IMR-90 (cell line): ENCODE data around the gene CYP21A2.
"Not testable (repeated sequence)": the region's sequence is repeated elsewhere in the genome, so short reads cannot be mapped to it uniquely, and the experiment has no call there.

Experiments used
- CEBPB ChIP-seq: IDR thresholded peaks from 2 replicates; pipeline ENCODE4 v1.6.1; 2012; ENCODE audit warnings: low read depth, low read length, improper control_type of control experiment
- CHD1 ChIP-seq: IDR thresholded peaks from 2 replicates; pipeline ENCODE4 v1.6.1; 2012; ENCODE audit warnings: low read depth, low read length, improper control_type of control experiment
- POLR2A ChIP-seq: IDR thresholded peaks from 2 replicates; pipeline ENCODE4 v1.6.1; 2012; ENCODE audit warnings: mild to moderate bottlenecking, low read depth, low read length
- RFX5 ChIP-seq: IDR thresholded peaks from 2 replicates; pipeline ENCODE4 v1.8.0; 2012; ENCODE audit warnings: low read depth, mild to moderate bottlenecking, low read length, moderate library complexity
- SMC3 ChIP-seq: fragments of 150-350 bp; IDR thresholded peaks from 2 replicates; pipeline ENCODE4 v1.6.1; 2016; ENCODE audit warnings: low read depth, mild to moderate bottlenecking, antibody characterized with exemption, low read length, moderate library complexity
- TF ChIP-seq, protein P1 (sequence below): conservative IDR thresholded peaks from 2 replicates; pipeline ENCODE4 v1.5.1; 2012; ENCODE audit warnings: mild to moderate bottlenecking, low read depth, low read length, improper control_type of control experiment

DNA sequence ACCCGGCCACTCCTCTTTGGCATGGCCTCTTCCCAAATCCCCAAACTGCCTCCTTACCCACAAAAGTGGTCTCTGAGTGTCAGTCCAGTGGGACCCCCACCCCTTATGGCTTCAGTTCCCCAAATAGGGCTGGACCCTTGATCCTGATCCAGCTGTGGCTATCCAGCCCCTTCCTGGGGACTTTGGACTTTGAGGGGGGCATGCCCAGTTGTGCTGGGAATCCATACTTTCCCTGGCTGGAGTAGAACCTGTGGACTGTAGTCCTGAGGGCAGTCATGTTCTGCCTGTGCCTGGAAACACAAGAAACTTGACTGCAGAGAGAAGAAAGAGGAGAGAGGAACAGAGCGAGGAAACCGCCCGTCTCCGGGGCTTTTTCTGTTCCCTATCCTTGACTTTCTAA, 1.1 kb upstream of the CYP21A2 start:
- not testable (repeated sequence) for TF ChIP-seq POLR2A, SMC3, CEBPB, RFX5, CHD1
- TF ChIP-seq, protein P1, sequence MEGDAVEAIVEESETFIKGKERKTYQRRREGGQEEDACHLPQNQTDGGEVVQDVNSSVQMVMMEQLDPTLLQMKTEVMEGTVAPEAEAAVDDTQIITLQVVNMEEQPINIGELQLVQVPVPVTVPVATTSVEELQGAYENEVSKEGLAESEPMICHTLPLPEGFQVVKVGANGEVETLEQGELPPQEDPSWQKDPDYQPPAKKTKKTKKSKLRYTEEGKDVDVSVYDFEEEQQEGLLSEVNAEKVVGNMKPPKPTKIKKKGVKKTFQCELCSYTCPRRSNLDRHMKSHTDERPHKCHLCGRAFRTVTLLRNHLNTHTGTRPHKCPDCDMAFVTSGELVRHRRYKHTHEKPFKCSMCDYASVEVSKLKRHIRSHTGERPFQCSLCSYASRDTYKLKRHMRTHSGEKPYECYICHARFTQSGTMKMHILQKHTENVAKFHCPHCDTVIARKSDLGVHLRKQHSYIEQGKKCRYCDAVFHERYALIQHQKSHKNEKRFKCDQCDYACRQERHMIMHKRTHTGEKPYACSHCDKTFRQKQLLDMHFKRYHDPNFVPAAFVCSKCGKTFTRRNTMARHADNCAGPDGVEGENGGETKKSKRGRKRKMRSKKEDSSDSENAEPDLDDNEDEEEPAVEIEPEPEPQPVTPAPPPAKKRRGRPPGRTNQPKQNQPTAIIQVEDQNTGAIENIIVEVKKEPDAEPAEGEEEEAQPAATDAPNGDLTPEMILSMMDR: not testable (repeated sequence)
